Heart right ventricle (tissue), 16 donors: ENCODE measurements around the gene PACS1. TPM values are rescaled to one million over a fixed set of nuclear protein-coding genes. Genes with fewer than 3 reads are reported as not detected.

ENCODE experiments used
- ATAC-seq, 8 donors: fragments of 200-7000 bp; cut with Tn5 transposase; one replicate each; pipeline ENCODE4 v1.9.1; 2020; ENCODE audit warnings: mild to moderate bottlenecking in 8 of 8, moderate library complexity in 8 of 8, moderate number of reproducible peaks in 1 of 8
- DNase-seq, 2 donors: peaks; one replicate each; pipeline ENCODE4 v3.0.0-alpha.2; 2020
- H3K27ac ChIP-seq, 10 donors: fragments of 200-600 bp; sonication (generic) in 2 of 10; one replicate each; pipeline versions ENCODE4 v1.5.0 to v1.8.0; 2020 to 2022; ENCODE audit warnings: mild to moderate bottlenecking in 3 of 10
- H3K27me3 ChIP-seq, 7 donors: fragments of 200-600 bp; one replicate each; pipeline ENCODE4 v1.8.0; 2021 to 2022; ENCODE audit warnings: mild to moderate bottlenecking in 2 of 7
- H3K36me3 ChIP-seq, 9 donors: fragments of 200-600 bp; sonication (generic) in 1 of 9; one replicate each; pipeline versions ENCODE4 v1.5.0 to v1.8.0; 2020 to 2022; ENCODE audit warnings: mild to moderate bottlenecking in 2 of 9
- H3K4me1 ChIP-seq, 9 donors: fragments of 200-600 bp; sonication (generic) in 1 of 9; one replicate each; pipeline versions ENCODE4 v1.5.0 to v1.8.0; 2020 to 2022; ENCODE audit warnings: mild to moderate bottlenecking in 4 of 9
- H3K4me3 ChIP-seq, 10 donors: fragments of 200-600 bp; sonication (generic) in 2 of 10; one replicate each; pipeline versions ENCODE4 v1.5.0 to v1.8.0; 2020 to 2022; ENCODE audit warnings: mild to moderate bottlenecking in 7 of 10, moderate library complexity in 2 of 10
- H3K9me3 ChIP-seq, 11 donors: fragments of 200-600 bp in 10 of 11; sonication (generic) in 2 of 11; one replicate each; pipeline versions ENCODE4 v1.5.0 to v1.8.0; 2013 to 2022; ENCODE audit warnings: mild to moderate bottlenecking in 2 of 11, control low read depth in 1 of 11, moderate library complexity in 1 of 11
- WGBS, 2 donors: extraction: QIAGEN DNeasy Blood & Tissue Kit; methylation state at CpG; one replicate each; pipeline ENCODE4 v1.1.7; 2013; ENCODE audit warnings: inconsistent platforms in 1 of 2; 5-methylcytosine and 5-hydroxymethylcytosine counted together
- intact Hi-C, 10 donors: fragments of 100-400 bp; cut with DNase I; formaldehyde crosslinking; loops; one replicate each; pipeline versions ENCODE4 v1.11.1 to v1.14.2; 2022
- polyA plus RNA-seq, 2 donors: library from polyadenylated mRNA; stranded (reverse); fragments of 200-250 nt; gene quantifications; one replicate each; pipeline ENCODE4 v1.2.3, GENCODE V29; 2013
- total RNA-seq, 10 donors: library from RNA; stranded (reverse); fragmentation: NEBNext Ultra II Directional in 3 of 10; extraction: Animal tissue kit (Norgen Biotek cat#: 25700) in 3 of 10; gene quantifications; one replicate each; pipeline versions ENCODE4 v1.2.1 to v1.2.4, GENCODE V29; 2021 to 2023
- TF ChIP-seq, protein P1 (sequence below), 9 donors: fragments of 200-600 bp; sonication (generic) in 2 of 9; IDR thresholded peaks; one replicate each; pipeline versions ENCODE4 v1.5.0 to v1.8.0; 2021 to 2022; ENCODE audit warnings: antibody characterized with exemption in 9 of 9, mild to moderate bottlenecking in 5 of 9, moderate library complexity in 1 of 9
- donor health status: Arrhythmogenic right ventricular cardiomyopathy.
- donor health status: ischemic (EF 13 %, LVEDD 7.1; RV severe dilation, severe dysfunction).
- donor health status: healthy with polysubstance abuse.
- donor health status: DM: no; HTN: yes; CAD: no.
- donor health status: DM: no; HTN: no; CAD: no.
- donor health status: ischemic (EF 25% LVEDD 6.9; RV normal size, moderate dysfunction).
- donor health status: ischemic (EF 25% LVEDD 5.7; RV mildly dilated, moderate dysfunction).
- donor health status: healthy.
- donor health status: DM: yes; HTN: yes; CAD: no.
- donor health status: Ischemic cardiomyopathy.
- donor health status: ischemic (EF 35%, LVEDD 5.7; RV mildly dilated, moderate dysfunction).
- donor health status: nonischemic (EF 11% LVEDD 7.7; RV severe dilation, severe dysfunction).
- donor health status: DM: yes; HTN: yes; CAD: no.
- donor health status: PGD.
- donor health status: ischemic (EF 29% LVEDD 5.4; RV normal size, mild dysfunction).
- donor health status: nonischemic (EF 23%, LVEDD 6.1; RV moderate dilation, normal function).

PACS1 gene
- total and polyA plus RNA-seq, 12 donors: 24.1 to 121 (median 69.7) TPM

DNA sequence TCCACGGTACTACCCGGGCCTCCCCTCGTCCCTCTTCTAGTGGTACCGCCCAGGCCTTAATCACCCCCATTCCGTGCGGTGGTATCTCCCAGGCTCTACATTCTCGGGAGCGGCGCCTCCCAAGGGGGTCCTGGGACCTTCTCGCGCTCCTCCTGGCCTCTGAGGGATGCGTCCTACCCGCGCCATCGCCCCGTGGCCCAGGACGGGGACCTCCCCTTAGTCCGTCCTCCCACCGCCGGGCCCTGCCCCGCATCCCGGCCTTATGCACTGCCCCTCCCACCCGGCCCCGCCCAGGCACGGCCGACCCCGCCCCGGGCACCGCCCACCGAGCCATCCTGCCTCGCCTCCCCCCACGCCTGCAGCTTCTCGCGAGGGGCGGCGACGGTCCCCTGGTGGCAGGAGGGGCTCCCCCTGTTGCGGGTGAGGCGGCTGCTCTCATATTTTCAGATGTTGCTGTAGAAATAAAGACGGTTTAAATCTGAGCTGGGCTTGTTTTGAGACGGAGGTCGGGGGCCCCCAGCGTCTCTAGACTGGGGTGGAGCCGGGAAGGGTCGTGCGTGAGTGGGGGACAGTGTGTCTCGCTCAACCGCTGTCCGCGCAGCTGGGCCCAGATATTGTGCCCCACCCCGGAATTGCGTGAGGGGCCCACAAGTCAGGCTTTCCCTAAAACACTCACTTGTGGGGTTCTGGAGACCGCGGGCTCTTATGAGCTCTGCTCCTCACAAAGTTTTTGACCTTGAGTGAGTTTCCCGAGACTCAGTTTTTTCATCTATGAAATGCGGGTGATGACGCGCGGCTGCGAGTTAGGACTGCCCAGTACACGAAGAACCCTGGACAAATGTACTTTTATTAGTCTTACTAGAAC, 197.5 kb downstream of the PACS1 start:
- DNase-seq (peak; percentile 91 to 94), ATAC-seq (peak; percentile 82 to 90 (median 88))
- TF ChIP-seq, protein P1, sequence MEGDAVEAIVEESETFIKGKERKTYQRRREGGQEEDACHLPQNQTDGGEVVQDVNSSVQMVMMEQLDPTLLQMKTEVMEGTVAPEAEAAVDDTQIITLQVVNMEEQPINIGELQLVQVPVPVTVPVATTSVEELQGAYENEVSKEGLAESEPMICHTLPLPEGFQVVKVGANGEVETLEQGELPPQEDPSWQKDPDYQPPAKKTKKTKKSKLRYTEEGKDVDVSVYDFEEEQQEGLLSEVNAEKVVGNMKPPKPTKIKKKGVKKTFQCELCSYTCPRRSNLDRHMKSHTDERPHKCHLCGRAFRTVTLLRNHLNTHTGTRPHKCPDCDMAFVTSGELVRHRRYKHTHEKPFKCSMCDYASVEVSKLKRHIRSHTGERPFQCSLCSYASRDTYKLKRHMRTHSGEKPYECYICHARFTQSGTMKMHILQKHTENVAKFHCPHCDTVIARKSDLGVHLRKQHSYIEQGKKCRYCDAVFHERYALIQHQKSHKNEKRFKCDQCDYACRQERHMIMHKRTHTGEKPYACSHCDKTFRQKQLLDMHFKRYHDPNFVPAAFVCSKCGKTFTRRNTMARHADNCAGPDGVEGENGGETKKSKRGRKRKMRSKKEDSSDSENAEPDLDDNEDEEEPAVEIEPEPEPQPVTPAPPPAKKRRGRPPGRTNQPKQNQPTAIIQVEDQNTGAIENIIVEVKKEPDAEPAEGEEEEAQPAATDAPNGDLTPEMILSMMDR (IDR thresholded peaks at IDR 0.05): peak in 5 of 9 donors; percentile 11 to 31 (median 17)
- peak overlapping the region; percentile 53 to 97 (median 86) for H3K4me3 ChIP-seq
- H3K27me3 ChIP-seq: no peaks in the 10 kb centered on the region
- peak overlapping the region; percentile 84 to 99 (median 98) for H3K27ac ChIP-seq
- no peaks in the 10 kb centered on the region for H3K9me3 ChIP-seq
- intact Hi-C loops: no loop called here
- peaks cover 7 to 33% (median 24%) of the 10 kb centered on the region in 9 donors for H3K4me1 ChIP-seq
- WGBS, 2 donors: 0% methylated on average over 61 of the region's 61 CpGs
- H3K36me3 ChIP-seq: peaks cover 0 to 63% (median 8%) of the 10 kb centered on the region in 9 donors

DNA sequence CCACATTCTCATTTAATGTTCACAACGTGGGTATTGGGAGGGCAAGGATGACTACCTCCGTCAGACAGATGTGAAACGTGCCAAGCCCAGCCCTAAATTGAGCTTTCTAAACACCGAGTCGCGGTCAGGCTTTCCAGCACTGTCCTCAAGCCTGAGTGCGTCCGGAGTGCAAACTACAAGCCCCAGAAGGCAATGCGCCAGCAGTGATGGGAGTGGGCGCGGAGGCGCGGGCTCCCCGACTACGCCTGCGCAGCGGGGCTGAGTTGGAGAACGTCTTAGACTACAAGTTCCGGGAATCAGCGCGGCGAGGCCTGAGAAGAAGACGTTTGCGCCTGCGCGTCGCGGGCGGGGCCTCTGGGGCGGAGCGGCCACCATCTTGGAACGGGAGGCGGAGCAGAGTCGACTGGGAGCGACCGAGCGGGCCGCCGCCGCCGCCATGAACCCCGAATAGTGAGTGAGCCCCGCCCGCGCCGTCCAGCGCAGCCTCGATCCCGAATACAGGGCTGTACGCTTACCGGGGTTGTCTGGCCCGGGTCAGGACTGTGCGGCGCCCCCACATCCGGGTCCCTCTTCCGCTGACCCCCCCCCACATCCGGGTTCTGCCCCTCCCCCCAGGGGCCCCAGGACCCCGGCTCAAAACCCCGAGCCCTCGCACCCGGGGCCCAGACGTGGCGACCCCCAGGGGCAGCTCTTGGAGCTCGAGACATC, 198.3 kb downstream of the PACS1 start, which contains the start of gene RAB1B:
RAB1B (plus strand) TSS at position 396 of the 708 bp plus-strand sequence; CDS start at position 437, 41 bp downstream.
- intact Hi-C loops: no loop called here
- TF ChIP-seq, protein P1 (IDR thresholded peaks at IDR 0.05): no peak
- 0 to 1% methylated on average over 62 to 64 of the region's 64 CpGs for WGBS, 2 donors
- Histone ChIP-seq H3K4me3 (peak within 1 kb of the TSS; percentile 61 to 97 (median 89)), H3K27me3 (no peaks in the 10 kb centered on the region), H3K4me1 (peaks cover 7 to 33% (median 24%) of the 10 kb centered on the region in 9 donors), H3K27ac (peak within 1 kb of the TSS; percentile 84 to 99 (median 98)), H3K9me3 (no peaks in the 10 kb centered on the region), H3K36me3 (peaks cover 0 to 63% (median 16%) of the 10 kb centered on the region in 9 donors)
- DNase-seq (peak; percentile 100), ATAC-seq (peak; percentile 85 to 95 (median 92))

DNA sequence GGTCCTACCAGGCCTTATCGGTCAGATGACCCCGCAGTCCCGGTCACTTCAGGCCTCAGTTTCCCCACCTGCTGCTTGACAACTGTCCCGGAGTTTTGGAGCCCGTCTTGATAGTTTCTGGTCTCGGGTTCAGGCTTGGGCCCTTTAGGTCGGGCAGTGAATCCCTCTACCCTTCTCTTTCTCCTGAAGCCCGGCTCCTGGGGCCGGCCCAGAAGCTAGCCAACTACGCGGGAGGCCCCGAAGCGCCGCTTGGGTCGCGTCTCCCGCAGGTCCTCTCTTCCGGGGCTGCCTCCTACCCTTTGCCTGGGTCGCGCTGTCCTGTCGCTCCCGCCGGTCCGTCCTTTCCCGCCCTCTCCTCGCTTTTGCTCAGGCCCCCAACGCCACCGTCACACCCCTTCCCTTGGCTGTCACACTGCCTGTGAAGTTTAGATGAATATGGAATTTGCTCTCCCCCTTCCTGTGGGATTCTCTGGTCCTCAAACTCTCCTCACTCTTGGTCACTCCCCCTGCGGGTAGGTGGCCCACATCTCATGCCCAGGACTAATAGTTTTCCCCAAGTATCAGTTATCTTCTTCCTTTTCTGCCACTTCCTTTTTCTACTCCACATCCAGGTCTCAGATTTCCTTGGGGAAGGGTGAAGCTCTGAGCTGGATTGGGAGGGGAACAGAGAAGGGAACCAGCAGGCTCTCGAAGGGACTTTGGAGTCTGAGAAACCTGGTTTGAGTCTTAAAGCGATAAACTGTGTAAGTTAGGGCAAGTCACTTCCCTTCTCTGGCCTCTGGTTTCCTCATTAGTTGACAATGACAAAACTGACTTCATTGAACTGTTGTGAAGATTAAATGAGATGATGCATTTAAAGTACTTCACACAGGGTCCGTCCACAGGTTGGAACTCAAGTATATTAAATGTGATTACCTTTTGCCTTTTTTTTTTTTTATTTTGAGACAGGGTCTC, 199.2 kb downstream of the PACS1 start:
- Histone ChIP-seq H3K27ac (peak overlapping the region; percentile 84 to 99 (median 98)), H3K4me1 (peaks cover 7 to 33% (median 24%) of the 10 kb centered on the region in 9 donors), H3K9me3 (no peaks in the 10 kb centered on the region), H3K36me3 (peaks cover 0 to 63% (median 25%) of the 10 kb centered on the region in 9 donors), H3K27me3 (no peaks in the 10 kb centered on the region), H3K4me3 (peak overlapping the region; percentile 61 to 97 (median 89))
- DNase-seq: no peak
- TF ChIP-seq, protein P1 (IDR thresholded peaks at IDR 0.05): peak in 2 of 9 donors; percentile 6 to 8
- no peak for ATAC-seq
- 3% methylated on average over 32 of the region's 32 CpGs for WGBS, 2 donors
- intact Hi-C loops: no loop called here
